A549 (cell line): Measurements from ENCODE around the gene C1orf141. TPM values are rescaled to one million over a fixed set of nuclear protein-coding genes. Genes with fewer than 3 reads are reported as not detected.
"Not testable (repeated sequence)": the region's sequence is repeated elsewhere in the genome, so short reads cannot be mapped to it uniquely, and the experiment has no call there.

Experiments
- ATAC-seq, 2 experiments: fragments of 200-7000 bp in 1 of 2; fragments of >200 bp in 1 of 2; cut with Nextera tagmentation in 1 of 2; cut with Tn5 transposase in 1 of 2; 3 replicates each; pipeline versions ENCODE4 v1.8.0 to v1.9.1; 2018 to 2020; ENCODE audit warnings: mild to moderate bottlenecking in 1 of 2, moderate library complexity in 1 of 2
- CTCF ChIA-PET: fragments of 300-600 bp; sonication (Branson Sonifier 250); formaldehyde crosslinking; extraction: SDS; loops from one replicate; lab custom pipeline; 2021; ENCODE audit warnings: antibody characterized with exemption, inconsistent platforms; lab: Yijun Ruan, JAX
- POLR2A ChIA-PET: fragments of 350-600 bp; formaldehyde crosslinking; extraction: SDS; loops from one replicate; lab custom pipeline; 2021; ENCODE audit warnings: antibody characterized with exemption, inconsistent platforms; lab: Yijun Ruan, JAX
- DNase-seq, 2 experiments: peaks; one replicate each; pipeline versions ENCODE4 v3.0.0 to v3.0.0-alpha.2; 2011 to 2016; ENCODE audit warnings: low read depth in 1 of 2, low spot score in 1 of 2
- FAIRE-seq: peaks from 2 replicates; lab custom pipeline; 2011; peaks lifted over from hg19 to GRCh38; lab: Jason Lieb, UNC
- H3K27ac ChIP-seq, 2 experiments: fragments of >200 bp; sonication (Bioruptor Twin); formaldehyde crosslinking; 3 replicates each; pipeline ENCODE4 v1.5.1; 2016 to 2017
- H3K4me1 ChIP-seq: fragments of >200 bp; sonication (Bioruptor Twin); formaldehyde crosslinking; 3 replicates; pipeline ENCODE4 v1.6.1; 2016
- H3K4me2 ChIP-seq: fragments of >200 bp; sonication (Bioruptor Twin); formaldehyde crosslinking; 3 replicates; pipeline ENCODE4 v1.6.1; 2016
- H3K4me3 ChIP-seq: fragments of >200 bp; sonication (Bioruptor Twin); formaldehyde crosslinking; 3 replicates; pipeline ENCODE4 v1.5.1; 2016
- H3K9me3 ChIP-seq: fragments of >200 bp; sonication (Bioruptor Twin); formaldehyde crosslinking; 3 replicates; pipeline ENCODE4 v1.6.1; 2016
- CBX2 ChIP-seq: fragments of 200-600 bp; sonication (generic); IDR thresholded peaks from 2 replicates; pipeline ENCODE4 v1.6.1; 2016; ENCODE audit warnings: low read depth, mild to moderate bottlenecking, borderline replicate concordance
- CEBPB ChIP-seq, 2 experiments: fragments of >200 bp in 1 of 2; sonication (Bioruptor Twin) in 1 of 2; formaldehyde crosslinking in 1 of 2; IDR thresholded peaks; 2 replicates each; pipeline ENCODE4 v1.6.1; 2012 to 2016
- EHF ChIP-seq: fragments of 250-450 bp; sonication (Bioruptor Pico); IDR thresholded peaks from 2 replicates; pipeline ENCODE4 v1.5.0; 2020; ENCODE audit warnings: mild to moderate bottlenecking
- EHMT2 ChIP-seq: fragments of 200-600 bp; sonication (generic); IDR thresholded peaks from 2 replicates; pipeline ENCODE4 v1.6.1; 2016; ENCODE audit warnings: antibody characterized with exemption, low read depth, mild to moderate bottlenecking, moderate library complexity
- EP300 ChIP-seq, 2 experiments: fragments of >200 bp; sonication (Bioruptor Twin); formaldehyde crosslinking; IDR thresholded peaks; 2 replicates in 1 of 2; 3 replicates in 1 of 2; pipeline ENCODE4 v1.6.1; 2016 to 2017
- FOSB ChIP-seq: fragments of 250-450 bp; sonication (Bioruptor Pico); IDR thresholded peaks from 2 replicates; pipeline ENCODE4 v1.5.0; 2020; ENCODE audit warnings: mild to moderate bottlenecking, moderate library complexity
- FOXS1 ChIP-seq: fragments of 250-450 bp; sonication (Bioruptor Pico); IDR thresholded peaks from 2 replicates; pipeline ENCODE4 v1.5.0; 2020; ENCODE audit warnings: mild to moderate bottlenecking, moderate library complexity
- HOXB13 ChIP-seq: fragments of 250-450 bp; sonication (Bioruptor Pico); IDR thresholded peaks from 2 replicates; pipeline ENCODE4 v1.5.0; 2020; ENCODE audit warnings: low read depth, mild to moderate bottlenecking, moderate library complexity
- HOXB5 ChIP-seq: fragments of 250-450 bp; sonication (Bioruptor Pico); IDR thresholded peaks from 2 replicates; pipeline ENCODE4 v1.5.0; 2020; ENCODE audit warnings: mild to moderate bottlenecking, moderate library complexity
- JUN ChIP-seq, 2 experiments: fragments of >200 bp; sonication (Bioruptor Twin); formaldehyde crosslinking; IDR thresholded peaks; 2 replicates in 1 of 2; 3 replicates in 1 of 2; pipeline ENCODE4 v1.6.1; 2016 to 2017
- JUNB ChIP-seq: fragments of >200 bp; sonication (Bioruptor Twin); formaldehyde crosslinking; IDR thresholded peaks from 2 replicates; pipeline ENCODE4 v1.6.1; 2016
- KDM5A ChIP-seq: fragments of 200-600 bp; sonication (generic); IDR thresholded peaks from 2 replicates; pipeline ENCODE4 v1.6.1; 2016; ENCODE audit warnings: antibody characterized with exemption, mild to moderate bottlenecking
- MAZ ChIP-seq: fragments of 150-350 bp; IDR thresholded peaks from 2 replicates; pipeline ENCODE4 v1.6.1; 2014; ENCODE audit warnings: antibody characterized with exemption, low read depth, low read length, borderline replicate concordance
- NR3C1 ChIP-seq: fragments of >200 bp; sonication (Bioruptor Twin); formaldehyde crosslinking; IDR thresholded peaks from 3 replicates; pipeline ENCODE4 v1.6.1; 2017
- PHF8 ChIP-seq: fragments of 200-600 bp; sonication (generic); IDR thresholded peaks from 2 replicates; pipeline ENCODE4 v1.6.1; 2016; ENCODE audit warnings: low read depth, mild to moderate bottlenecking, antibody characterized with exemption, moderate library complexity, borderline replicate concordance
- POLR2A ChIP-seq: IDR thresholded peaks from 2 replicates; pipeline ENCODE4 v1.6.1; 2012; ENCODE audit warnings: mild to moderate bottlenecking, low read length
- RAD21 ChIP-seq, 2 experiments: fragments of >200 bp in 1 of 2; sonication (Bioruptor Twin) in 1 of 2; formaldehyde crosslinking in 1 of 2; IDR thresholded peaks in 1 of 2; conservative IDR thresholded peaks in 1 of 2; 2 replicates in 1 of 2; 3 replicates in 1 of 2; pipeline ENCODE4 v1.6.1; 2012 to 2018; ENCODE audit warnings: inconsistent platforms in 1 of 2
- ZC3H11A ChIP-seq: fragments of 450-650 bp; IDR thresholded peaks from 2 replicates; pipeline ENCODE4 v1.6.1; 2014; ENCODE audit warnings: antibody characterized with exemption, mild to moderate bottlenecking
- ZFP36 ChIP-seq: fragments of 450-650 bp; IDR thresholded peaks from 2 replicates; pipeline ENCODE4 v1.6.1; 2014; ENCODE audit warnings: borderline replicate concordance; ENCODE audit not compliant: partially characterized antibody
- ZSCAN20 ChIP-seq: fragments of 250-450 bp; sonication (Bioruptor Pico); IDR thresholded peaks from 2 replicates; pipeline ENCODE4 v1.8.0; 2022; ENCODE audit warnings: mild to moderate bottlenecking, moderate library complexity
- WGBS: methylation state at CpG from one replicate; pipeline ENCODE4 v1.1.6; 2017; ENCODE audit errors: missing lambda C conversion rate; 5-methylcytosine and 5-hydroxymethylcytosine counted together
- polyA plus RNA-seq, 4 experiments: library from polyadenylated mRNA; depleted of rRNA in 3 of 4; stranded (reverse); fragments of >200 nt; fragmentation: RNase III in 1 of 4; extraction: RNeasy Plus Mini Kit Qiagen cat#74134 plus additional on column Dnase treatment in 1 of 4; gene quantifications; 2 replicates in 3 of 4; 3 replicates in 1 of 4; pipeline ENCODE4 v1.2.3, GENCODE V29; 2011 to 2017
- TF ChIP-seq, protein P1 (sequence below): fragments of 450-650 bp; IDR thresholded peaks from 2 replicates; pipeline ENCODE4 v1.6.1; 2014; ENCODE audit warnings: antibody characterized with exemption
- TF ChIP-seq, protein P2 (sequence below): fragments of >200 bp; sonication (Bioruptor Twin); formaldehyde crosslinking; IDR thresholded peaks from 2 replicates; pipeline ENCODE4 v1.6.1; 2016
- TF ChIP-seq, protein P3 (sequence below): fragments of >200 bp; sonication (Bioruptor Twin); formaldehyde crosslinking; IDR thresholded peaks from 3 replicates; pipeline ENCODE4 v1.5.1; 2016
- TF ChIP-seq, protein P4 (sequence below): fragments of 250-450 bp; sonication (Bioruptor Pico); IDR thresholded peaks from 2 replicates; pipeline ENCODE4 v1.5.0; 2021; ENCODE audit warnings: mild to moderate bottlenecking, moderate library complexity, borderline replicate concordance
- TF ChIP-seq, protein P5 (sequence below): fragments of 250-450 bp; sonication (Bioruptor Pico); IDR thresholded peaks from 2 replicates; pipeline ENCODE4 v1.5.0; 2020; ENCODE audit warnings: low read depth, mild to moderate bottlenecking, moderate library complexity

The C1orf141 gene
- polyA plus RNA-seq, 2 of the 4 experiments (the other 2 are of a cell fraction), result not detected

DNA sequence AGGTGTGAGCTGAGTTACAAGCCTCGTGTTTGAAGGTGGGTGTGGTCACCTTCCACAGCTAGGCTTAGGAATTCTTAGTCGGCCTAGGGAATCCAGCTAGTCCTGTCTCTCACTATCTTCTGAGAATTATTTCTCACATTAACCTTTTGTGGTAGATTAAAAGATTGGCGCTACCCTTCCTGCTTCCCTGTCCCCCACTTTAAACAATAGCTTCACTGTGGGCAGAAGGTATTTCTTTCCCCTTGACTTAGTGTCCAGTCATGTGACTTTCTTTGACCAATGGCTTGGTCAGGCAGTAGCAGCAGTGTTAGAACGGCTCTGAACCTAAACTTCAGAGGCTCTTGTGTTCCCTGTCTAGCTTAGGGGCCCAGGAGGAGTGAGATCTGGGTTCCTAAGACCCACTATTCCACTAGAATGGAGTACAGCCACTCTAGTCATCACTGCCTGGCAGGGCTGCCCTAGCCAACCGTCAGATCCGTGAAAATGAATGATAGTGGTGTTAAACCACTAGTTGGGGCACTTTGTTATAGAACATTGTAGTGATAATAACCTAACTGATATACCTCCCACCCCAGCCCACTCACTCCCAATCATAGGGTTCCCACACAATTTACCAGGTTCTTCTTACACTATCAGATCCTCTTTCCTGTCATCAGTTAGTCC, 13.9 kb upstream of the C1orf141 start:
- ChIA-PET POLR2A (interaction anchor here (1.0 kb wide), 2 partner anchors 153 to 224 kb away, joined by 3 read pairs; partner anchors contain the start of genes DNAI4 and MIER1), CTCF (interaction anchor here (0.6 to 7.7 kb wide), 38 partner anchors 8 to 386 kb away, joined by 3 to 123 read pairs (median 5); partner anchors contain the start of genes C1orf141, IL23R and SLC35D1)
- no peak overlapping the region for H3K27ac ChIP-seq
- no peaks in the 10 kb centered on the region for H3K9me3 ChIP-seq
- H3K4me1 ChIP-seq, result 0 out of 3 replicates have a peak, but pooled peaks cover 3% of the 10 kb centered on the region
- 36% methylated on average over 6 of the region's 6 CpGs for WGBS
- H3K4me3 ChIP-seq, result no peak overlapping the region
- DNase-seq, result no peak
- H3K4me2 ChIP-seq, result peak overlapping the region; percentile 59
- peak; percentile 39 to 59; a peak in 3 of 6 replicates for ATAC-seq
- TF ChIP-seq, protein P1, sequence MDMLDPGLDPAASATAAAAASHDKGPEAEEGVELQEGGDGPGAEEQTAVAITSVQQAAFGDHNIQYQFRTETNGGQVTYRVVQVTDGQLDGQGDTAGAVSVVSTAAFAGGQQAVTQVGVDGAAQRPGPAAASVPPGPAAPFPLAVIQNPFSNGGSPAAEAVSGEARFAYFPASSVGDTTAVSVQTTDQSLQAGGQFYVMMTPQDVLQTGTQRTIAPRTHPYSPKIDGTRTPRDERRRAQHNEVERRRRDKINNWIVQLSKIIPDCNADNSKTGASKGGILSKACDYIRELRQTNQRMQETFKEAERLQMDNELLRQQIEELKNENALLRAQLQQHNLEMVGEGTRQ, result peak; percentile 22; the same call in 1 of the 2 replicates
- no peak for TF ChIP-seq ZFP36
- FAIRE-seq, result no peak

DNA sequence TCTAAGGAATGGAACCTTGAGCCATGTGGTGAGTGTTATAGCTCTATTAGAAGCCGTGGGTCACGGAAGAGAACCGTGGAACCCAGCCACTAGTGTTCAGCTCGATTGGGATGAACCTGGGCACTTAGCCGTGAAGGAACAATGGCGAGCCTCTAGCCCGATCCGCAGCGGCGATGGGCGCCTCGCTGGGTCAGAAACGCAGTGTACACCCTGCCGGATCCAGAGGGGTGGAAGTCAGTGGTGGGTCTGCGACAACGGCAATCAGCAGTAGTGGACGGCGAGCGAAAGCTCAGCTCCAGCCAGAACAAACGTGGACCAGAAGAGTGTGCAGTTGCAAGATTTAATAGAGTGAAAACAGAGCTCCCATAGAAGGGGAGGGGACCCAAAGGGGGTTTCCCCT, 13.2 kb upstream of the C1orf141 start:
- 68% methylated on average over 11 of the region's 20 CpGs for WGBS
- DNase-seq, FAIRE-seq, H3K4me1 ChIP-seq, H3K4me2 ChIP-seq, ATAC-seq, POLR2A ChIA-PET, H3K9me3 ChIP-seq, H3K4me3 ChIP-seq, H3K27ac ChIP-seq: not testable (repeated sequence)
- CTCF ChIA-PET, result interaction anchor here (0.7 to 7.7 kb wide), 20 partner anchors 9 to 382 kb away, joined by 3 to 123 read pairs (median 7); partner anchors contain the start of genes IL23R and SLC35D1

DNA sequence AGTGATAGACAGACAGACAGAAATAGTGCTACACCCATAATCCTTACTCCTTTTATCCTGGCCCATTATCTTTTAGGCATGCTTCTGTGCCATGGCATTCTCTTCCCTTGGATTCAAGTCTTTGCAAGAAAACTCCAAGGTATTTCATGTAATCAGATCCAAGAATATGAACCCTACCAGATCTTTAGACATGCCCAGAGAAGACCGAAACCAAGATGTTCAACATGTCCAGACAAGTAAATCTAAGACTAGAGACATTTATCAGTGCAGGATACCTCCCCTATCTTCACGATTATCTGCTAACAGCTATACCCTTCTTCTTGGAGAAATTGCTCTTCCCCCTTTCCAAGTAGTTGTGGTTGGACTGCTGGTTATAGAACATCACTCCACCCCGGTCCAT, 11.8 kb upstream of the C1orf141 start:
- no peak overlapping the region for H3K27ac ChIP-seq
- no peak for FAIRE-seq

DNA sequence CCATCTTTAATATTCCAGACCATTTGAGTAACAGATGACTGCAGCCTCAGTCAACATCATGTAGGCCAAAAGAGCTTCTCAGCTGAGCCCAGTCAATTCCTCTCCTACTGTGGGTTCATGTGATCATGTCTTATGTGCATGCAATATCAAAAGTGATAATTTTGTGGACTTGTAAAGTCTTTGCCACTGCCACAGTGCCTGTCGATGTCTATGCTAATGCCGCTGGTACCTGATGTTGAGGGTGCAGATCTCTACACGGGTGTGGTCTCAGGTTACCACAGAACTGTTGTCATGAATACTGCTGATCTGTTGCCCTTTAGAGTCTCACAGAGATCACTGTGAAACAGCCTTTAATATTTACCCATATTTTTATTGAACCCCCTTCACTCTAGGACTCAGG, 11.3 kb upstream of the C1orf141 start:
- CTCF ChIA-PET, result interaction anchor here (1.2 to 7.7 kb wide), 4 partner anchors 21 to 379 kb away, joined by 3 to 123 read pairs (median 4); no protein-coding TSS in a partner anchor
- 94% methylated on average over 3 of the region's 3 CpGs for WGBS
- FAIRE-seq, result no peak

More for the DNA sequence above, 11.8 kb upstream of the C1orf141 start:
- ATAC-seq (no peak), DNase-seq (no peak)
- TF ChIP-seq HOXB5 (no peak), FOXS1 (CRISPR knock-in tag) (no peak), CBX2 (no peak), CEBPB (IDR thresholded peaks at IDR 0.05) (no peak), JUN (IDR thresholded peaks at IDR 0.05) (no peak), ZSCAN20 (CRISPR knock-in tag) (no peak), RAD21 (conservative IDR thresholded peaks at IDR 0.05 in 1 of 2, IDR thresholded peaks at IDR 0.05 in 1 of 2) (no peak), HOXB13 (CRISPR knock-in tag) (no peak), EP300 (IDR thresholded peaks at IDR 0.05) (no peak), KDM5A (no peak)
- TF ChIP-seq, protein P2, sequence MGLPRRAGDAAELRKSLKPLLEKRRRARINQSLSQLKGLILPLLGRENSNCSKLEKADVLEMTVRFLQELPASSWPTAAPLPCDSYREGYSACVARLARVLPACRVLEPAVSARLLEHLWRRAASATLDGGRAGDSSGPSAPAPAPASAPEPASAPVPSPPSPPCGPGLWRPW, result no peak
- TF ChIP-seq, protein P3, sequence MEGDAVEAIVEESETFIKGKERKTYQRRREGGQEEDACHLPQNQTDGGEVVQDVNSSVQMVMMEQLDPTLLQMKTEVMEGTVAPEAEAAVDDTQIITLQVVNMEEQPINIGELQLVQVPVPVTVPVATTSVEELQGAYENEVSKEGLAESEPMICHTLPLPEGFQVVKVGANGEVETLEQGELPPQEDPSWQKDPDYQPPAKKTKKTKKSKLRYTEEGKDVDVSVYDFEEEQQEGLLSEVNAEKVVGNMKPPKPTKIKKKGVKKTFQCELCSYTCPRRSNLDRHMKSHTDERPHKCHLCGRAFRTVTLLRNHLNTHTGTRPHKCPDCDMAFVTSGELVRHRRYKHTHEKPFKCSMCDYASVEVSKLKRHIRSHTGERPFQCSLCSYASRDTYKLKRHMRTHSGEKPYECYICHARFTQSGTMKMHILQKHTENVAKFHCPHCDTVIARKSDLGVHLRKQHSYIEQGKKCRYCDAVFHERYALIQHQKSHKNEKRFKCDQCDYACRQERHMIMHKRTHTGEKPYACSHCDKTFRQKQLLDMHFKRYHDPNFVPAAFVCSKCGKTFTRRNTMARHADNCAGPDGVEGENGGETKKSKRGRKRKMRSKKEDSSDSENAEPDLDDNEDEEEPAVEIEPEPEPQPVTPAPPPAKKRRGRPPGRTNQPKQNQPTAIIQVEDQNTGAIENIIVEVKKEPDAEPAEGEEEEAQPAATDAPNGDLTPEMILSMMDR, result no peak
- 74% methylated on average over 3 of the region's 3 CpGs for WGBS
- POLR2A ChIA-PET, result no interaction called here
- CTCF ChIA-PET, result interaction anchor here (2.0 to 7.7 kb wide), 2 partner anchors 21 to 154 kb away, joined by 4 to 123 read pairs; no protein-coding TSS in a partner anchor
- no peak overlapping the region for H3K4me2 ChIP-seq
- H3K4me3 ChIP-seq, result no peak overlapping the region
- 0 out of 3 replicates have a peak, but pooled peaks cover 3% of the 10 kb centered on the region for H3K4me1 ChIP-seq
- no peaks in the 10 kb centered on the region for H3K9me3 ChIP-seq

More for the DNA sequence above, 11.3 kb upstream of the C1orf141 start:
- ATAC-seq, result no peak
- TF ChIP-seq ZC3H11A (no peak), EHF (CRISPR knock-in tag) (no peak), NR3C1 (no peak), JUNB (no peak), MAZ (no peak), POLR2A (no peak), FOSB (CRISPR knock-in tag) (no peak), EHMT2 (no peak), PHF8 (no peak)
- TF ChIP-seq, protein P4, sequence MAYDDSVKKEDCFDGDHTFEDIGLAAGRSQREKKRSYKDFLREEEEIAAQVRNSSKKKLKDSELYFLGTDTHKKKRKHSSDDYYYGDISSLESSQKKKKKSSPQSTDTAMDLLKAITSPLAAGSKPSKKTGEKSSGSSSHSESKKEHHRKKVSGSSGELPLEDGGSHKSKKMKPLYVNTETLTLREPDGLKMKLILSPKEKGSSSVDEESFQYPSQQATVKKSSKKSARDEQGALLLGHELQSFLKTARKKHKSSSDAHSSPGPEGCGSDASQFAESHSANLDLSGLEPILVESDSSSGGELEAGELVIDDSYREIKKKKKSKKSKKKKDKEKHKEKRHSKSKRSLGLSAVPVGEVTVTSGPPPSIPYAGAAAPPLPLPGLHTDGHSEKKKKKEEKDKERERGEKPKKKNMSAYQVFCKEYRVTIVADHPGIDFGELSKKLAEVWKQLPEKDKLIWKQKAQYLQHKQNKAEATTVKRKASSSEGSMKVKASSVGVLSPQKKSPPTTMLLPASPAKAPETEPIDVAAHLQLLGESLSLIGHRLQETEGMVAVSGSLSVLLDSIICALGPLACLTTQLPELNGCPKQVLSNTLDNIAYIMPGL (CRISPR knock-in tag), result no peak
- TF ChIP-seq, protein P5, sequence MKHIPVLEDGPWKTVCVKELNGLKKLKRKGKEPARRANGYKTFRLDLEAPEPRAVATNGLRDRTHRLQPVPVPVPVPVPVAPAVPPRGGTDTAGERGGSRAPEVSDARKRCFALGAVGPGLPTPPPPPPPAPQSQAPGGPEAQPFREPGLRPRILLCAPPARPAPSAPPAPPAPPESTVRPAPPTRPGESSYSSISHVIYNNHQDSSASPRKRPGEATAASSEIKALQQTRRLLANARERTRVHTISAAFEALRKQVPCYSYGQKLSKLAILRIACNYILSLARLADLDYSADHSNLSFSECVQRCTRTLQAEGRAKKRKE (CRISPR knock-in tag), result no peak
- H3K4me3 ChIP-seq, result no peak overlapping the region
- H3K4me1 ChIP-seq, result 0 out of 3 replicates have a peak, but pooled peaks cover 3% of the 10 kb centered on the region
- POLR2A ChIA-PET, result no interaction called here
- no peak for DNase-seq
- no peaks in the 10 kb centered on the region for H3K9me3 ChIP-seq
- H3K4me2 ChIP-seq, result no peak overlapping the region
- H3K27ac ChIP-seq, result no peak overlapping the region
